ENCODE data around the gene KLHDC4. TPM values are rescaled to one million over a fixed set of nuclear protein-coding genes. Genes with fewer than 3 reads are reported as not detected.

KLHDC4 gene
- total and polyA plus RNA-seq, 7 donors = 9.2 to 19.7 (median 14.7) TPM

DNA sequence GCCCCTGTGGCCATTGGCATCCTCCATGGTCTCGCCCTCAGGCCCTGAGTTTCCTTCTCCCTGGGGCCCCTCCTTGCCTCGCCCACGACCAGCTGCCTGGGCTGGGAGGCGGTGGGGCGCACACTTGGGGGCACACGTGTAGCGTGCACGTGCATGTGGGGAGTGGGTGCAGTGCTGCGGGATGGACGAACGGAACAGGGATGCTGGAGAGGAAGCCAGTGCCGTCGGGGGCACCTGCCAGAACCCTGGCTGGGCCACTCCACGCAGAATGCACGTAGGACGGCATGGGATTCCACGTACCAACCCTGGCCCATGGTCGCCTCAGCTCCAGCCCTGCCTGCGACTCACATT is 80.4 kb downstream of the KLHDC4 start:
- no peak for DNase-seq
- H3K9me3 ChIP-seq = no peaks in the 10 kb centered on the region
- no peak overlapping the region for H3K4me3 ChIP-seq
- ATAC-seq = no peak
- no peaks in the 10 kb centered on the region for H3K36me3 ChIP-seq (ENCODE audit: insufficient read depth in 1 of 2, low read depth in 1 of 2)
- TF ChIP-seq, protein P1, sequence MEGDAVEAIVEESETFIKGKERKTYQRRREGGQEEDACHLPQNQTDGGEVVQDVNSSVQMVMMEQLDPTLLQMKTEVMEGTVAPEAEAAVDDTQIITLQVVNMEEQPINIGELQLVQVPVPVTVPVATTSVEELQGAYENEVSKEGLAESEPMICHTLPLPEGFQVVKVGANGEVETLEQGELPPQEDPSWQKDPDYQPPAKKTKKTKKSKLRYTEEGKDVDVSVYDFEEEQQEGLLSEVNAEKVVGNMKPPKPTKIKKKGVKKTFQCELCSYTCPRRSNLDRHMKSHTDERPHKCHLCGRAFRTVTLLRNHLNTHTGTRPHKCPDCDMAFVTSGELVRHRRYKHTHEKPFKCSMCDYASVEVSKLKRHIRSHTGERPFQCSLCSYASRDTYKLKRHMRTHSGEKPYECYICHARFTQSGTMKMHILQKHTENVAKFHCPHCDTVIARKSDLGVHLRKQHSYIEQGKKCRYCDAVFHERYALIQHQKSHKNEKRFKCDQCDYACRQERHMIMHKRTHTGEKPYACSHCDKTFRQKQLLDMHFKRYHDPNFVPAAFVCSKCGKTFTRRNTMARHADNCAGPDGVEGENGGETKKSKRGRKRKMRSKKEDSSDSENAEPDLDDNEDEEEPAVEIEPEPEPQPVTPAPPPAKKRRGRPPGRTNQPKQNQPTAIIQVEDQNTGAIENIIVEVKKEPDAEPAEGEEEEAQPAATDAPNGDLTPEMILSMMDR (IDR thresholded peaks at IDR 0.05) = no peak
- intact Hi-C loops (cut with DNase I) = no loop called here
- H3K27ac ChIP-seq = no peak overlapping the region
- peaks cover 0 to 65% (median 14%) of the 10 kb centered on the region in 3 donors for H3K27me3 ChIP-seq (ENCODE audit: insufficient read depth in 3 of 3, low read length in 2 of 3)
- WGBS, 3 donors = 66 to 79% (median 73%) methylated on average over 17 to 19 of the region's 19 CpGs
- no peaks in the 10 kb centered on the region for H3K4me1 ChIP-seq

- no peaks in the 10 kb centered on the region for H3K9me3 ChIP-seq
- intact Hi-C loops (cut with DNase I) = no loop called here
- 79 to 82% (median 81%) methylated on average over 28 to 35 of the region's 35 CpGs for WGBS, 3 donors
- no peaks in the 10 kb centered on the region for H3K36me3 ChIP-seq (ENCODE audit: insufficient read depth in 1 of 2, low read depth in 1 of 2)
- H3K4me3 ChIP-seq = no peak overlapping the region
- H3K4me1 ChIP-seq = no peaks in the 10 kb centered on the region
- H3K27ac ChIP-seq = no peak overlapping the region
- ATAC-seq (no peak), DNase-seq (no peak)
- TF ChIP-seq, protein P1 (IDR thresholded peaks at IDR 0.05) = no peak
- H3K27me3 ChIP-seq (ENCODE audit: insufficient read depth in 3 of 3, low read length in 2 of 3) = peaks cover 0 to 61% (median 14%) of the 10 kb centered on the region in 3 donors
These were observed 80.9 kb downstream of the KLHDC4 start for GRCh38 chr16:87684711-87685404.

DNA sequence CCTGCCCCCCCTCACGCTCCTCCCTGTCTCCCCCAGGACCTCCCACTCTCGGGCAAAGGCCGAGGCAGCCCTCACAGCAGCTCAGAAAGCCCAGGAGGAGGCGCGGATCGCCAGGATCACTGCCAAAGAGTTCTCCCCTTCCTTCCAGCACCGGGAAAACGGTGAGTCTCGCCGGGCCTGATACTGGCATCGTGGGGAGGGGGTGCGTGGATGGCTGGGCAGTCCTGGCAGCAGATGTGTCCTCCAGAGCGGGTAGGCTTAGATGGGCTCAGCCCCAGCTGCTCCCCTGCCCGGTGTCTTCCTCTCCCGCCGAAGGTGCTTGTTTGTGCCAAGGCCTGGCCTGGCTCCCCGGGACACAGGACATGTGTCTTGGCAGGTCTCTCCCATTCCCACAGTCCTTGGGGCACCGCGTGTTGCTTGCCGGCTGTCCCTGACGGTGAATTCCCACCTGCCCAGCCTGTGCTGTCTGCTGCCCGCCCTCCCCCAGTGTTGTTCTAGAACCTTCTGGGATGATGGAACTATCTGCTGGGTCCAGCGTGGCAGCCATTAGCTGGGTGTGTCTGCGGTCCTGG is 81.6 kb downstream of the KLHDC4 start:
- intact Hi-C loops (cut with DNase I) = no loop called here
- Histone ChIP-seq H3K4me1 (no peaks in the 10 kb centered on the region), H3K36me3 (ENCODE audit: insufficient read depth in 1 of 2, low read depth in 1 of 2) (no peaks in the 10 kb centered on the region), H3K27me3 (ENCODE audit: insufficient read depth in 3 of 3, low read length in 2 of 3) (peaks cover 0 to 63% (median 14%) of the 10 kb centered on the region in 3 donors), H3K9me3 (no peaks in the 10 kb centered on the region), H3K4me3 (no peak overlapping the region), H3K27ac (no peak overlapping the region)
- TF ChIP-seq, protein P1 (IDR thresholded peaks at IDR 0.05) = no peak
- ATAC-seq (peak in 2 of 4 donors; percentile 41 to 47), DNase-seq (no peak)
- WGBS, 3 donors = 30 to 37% (median 34%) methylated on average over 23 to 24 of the region's 24 CpGs

GRCh38 chr16:87682852-87683399 is 82.9 kb downstream of the KLHDC4 start:
- no peak for DNase-seq
- H3K27me3 ChIP-seq (ENCODE audit: insufficient read depth in 3 of 3, low read length in 2 of 3) = peaks cover 0 to 64% (median 7%) of the 10 kb centered on the region in 3 donors

More at GRCh38 chr16:87682852-87683399, 82.9 kb downstream of the KLHDC4 start:
- intact Hi-C loops (cut with DNase I) = no loop called here
- no peak for ATAC-seq
- H3K36me3 ChIP-seq (ENCODE audit: insufficient read depth in 1 of 2, low read depth in 1 of 2) = no peaks in the 10 kb centered on the region
- WGBS, 3 donors = 85 to 86% (median 85%) methylated on average over 17 to 18 of the region's 18 CpGs
- H3K27ac ChIP-seq = no peak overlapping the region
- no peak overlapping the region for H3K4me3 ChIP-seq
- H3K9me3 ChIP-seq = no peaks in the 10 kb centered on the region
- TF ChIP-seq, protein P1 (IDR thresholded peaks at IDR 0.05) = no peak
- no peaks in the 10 kb centered on the region for H3K4me1 ChIP-seq

Measured in psoas muscle (tissue), 8 donors.